Ascending aorta (tissue), 2 donors: ENCODE data around the gene ADAP1. TPM values are rescaled to one million over a fixed set of nuclear protein-coding genes. Genes with fewer than 3 reads are reported as not detected.
A peak's percentile ranks its signal among the peaks of the same experiment; 100 is the strongest.
"Not testable (repeated sequence)": the region's sequence is repeated elsewhere in the genome, so short reads cannot be mapped to it uniquely, and the experiment has no call there.

Source experiments
- DNase-seq, 2 donors: peaks; one replicate each; pipeline ENCODE4 v3.0.0-alpha.2; 2019; ENCODE audit warnings: low spot score in 2 of 2
- H3K27ac ChIP-seq, 2 donors: fragments of 200-600 bp; sonication (generic); one replicate each; pipeline ENCODE4 v1.5.1; 2016 to 2017; ENCODE audit warnings: mild to moderate bottlenecking in 1 of 2
- H3K27me3 ChIP-seq: fragments of 200-600 bp; sonication (generic); one replicate; pipeline ENCODE4 v1.5.1; 2017
- H3K36me3 ChIP-seq, 2 donors: fragments of 200-600 bp; sonication (generic); one replicate each; pipeline ENCODE4 v1.5.1; 2016
- H3K4me1 ChIP-seq, 2 donors: fragments of 200-600 bp; sonication (generic); one replicate each; pipeline ENCODE4 v1.5.1; 2016 to 2017; ENCODE audit warnings: mild to moderate bottlenecking in 1 of 2
- H3K4me3 ChIP-seq, 2 donors: fragments of 200-600 bp; sonication (generic); one replicate each; pipeline ENCODE4 v1.5.1; 2016 to 2017; ENCODE audit warnings: mild to moderate bottlenecking in 1 of 2
- H3K9me3 ChIP-seq, 2 donors: fragments of 200-600 bp; sonication (generic); one replicate each; pipeline ENCODE4 v1.5.1; 2016
- intact Hi-C: fragments of 100-400 bp; cut with DNase I; formaldehyde crosslinking; loops from one replicate; pipeline ENCODE4 v1.15.1; 2023
- total RNA-seq: library from RNA; depleted of rRNA; stranded (reverse); fragments of >200 nt; gene quantifications from one replicate; pipeline ENCODE4 v1.1.0, GENCODE V29; 2016
- TF ChIP-seq, protein P1 (sequence below), 3 experiments: fragments of 200-600 bp in 2 of 3; fragments of 450-650 bp in 1 of 3; sonication (generic) in 2 of 3; IDR thresholded peaks; one replicate each; pipeline ENCODE4 v1.5.1; 2016 to 2019; ENCODE audit warnings: antibody characterized with exemption in 3 of 3, mild to moderate bottlenecking in 1 of 3, moderate library complexity in 1 of 3

The ADAP1 gene
- total RNA-seq, 1 donor from 2014 or later: 44.5 TPM

DNA sequence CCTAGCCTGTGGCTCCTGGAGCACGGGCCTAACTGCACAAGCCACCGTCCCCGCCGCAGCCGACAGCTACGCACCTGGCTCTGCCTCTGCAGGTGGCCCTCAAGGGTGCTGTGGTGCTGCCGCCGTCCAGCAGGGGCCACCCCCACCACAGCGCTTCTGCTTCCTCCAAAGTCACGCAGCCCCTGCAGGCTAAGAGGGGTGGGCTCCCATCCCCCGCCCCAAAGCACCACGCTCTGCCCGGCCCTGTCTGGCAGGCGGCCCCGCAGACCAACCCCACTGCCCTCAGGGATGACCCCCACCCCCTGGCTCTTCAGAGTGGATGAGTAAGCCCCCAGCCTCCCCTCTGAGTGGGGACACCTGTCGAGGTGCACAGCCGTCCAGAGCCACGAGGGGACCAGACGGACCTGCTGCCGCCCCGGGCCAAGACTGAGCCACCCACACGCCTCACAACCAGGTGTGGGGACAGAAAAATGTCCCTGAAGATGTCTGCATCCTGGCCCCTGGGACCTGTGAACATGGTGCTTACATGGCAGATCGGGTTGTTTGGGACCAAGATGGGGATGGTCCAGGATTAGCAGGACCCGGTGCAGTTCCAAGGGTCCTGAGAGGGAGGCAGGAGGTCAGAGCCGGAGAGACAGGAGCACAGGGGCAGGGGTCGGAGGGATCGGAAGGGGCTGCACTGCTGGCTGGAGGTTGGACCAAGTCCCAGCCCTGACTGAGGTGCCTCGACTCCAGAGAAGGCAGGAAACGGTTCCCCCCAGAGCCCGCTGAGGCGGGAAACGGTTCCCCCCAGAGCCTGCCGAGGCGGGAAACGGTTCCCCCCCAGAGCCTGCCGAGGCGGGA, 9.0 kb upstream of the ADAP1 start:
- H3K9me3 ChIP-seq: no peaks in the 10 kb centered on the region
- DNase-seq: peak in 1 of 2 donors; percentile 63
- H3K27me3 ChIP-seq: no peaks in the 10 kb centered on the region
- H3K27ac ChIP-seq: peak overlapping the region; percentile 81 to 87
- H3K4me3 ChIP-seq: no peak overlapping the region
- peaks cover 14 to 16% of the 10 kb centered on the region in 2 donors for H3K36me3 ChIP-seq
- H3K4me1 ChIP-seq: peaks cover 17 to 28% of the 10 kb centered on the region in 2 donors
- TF ChIP-seq, protein P1, sequence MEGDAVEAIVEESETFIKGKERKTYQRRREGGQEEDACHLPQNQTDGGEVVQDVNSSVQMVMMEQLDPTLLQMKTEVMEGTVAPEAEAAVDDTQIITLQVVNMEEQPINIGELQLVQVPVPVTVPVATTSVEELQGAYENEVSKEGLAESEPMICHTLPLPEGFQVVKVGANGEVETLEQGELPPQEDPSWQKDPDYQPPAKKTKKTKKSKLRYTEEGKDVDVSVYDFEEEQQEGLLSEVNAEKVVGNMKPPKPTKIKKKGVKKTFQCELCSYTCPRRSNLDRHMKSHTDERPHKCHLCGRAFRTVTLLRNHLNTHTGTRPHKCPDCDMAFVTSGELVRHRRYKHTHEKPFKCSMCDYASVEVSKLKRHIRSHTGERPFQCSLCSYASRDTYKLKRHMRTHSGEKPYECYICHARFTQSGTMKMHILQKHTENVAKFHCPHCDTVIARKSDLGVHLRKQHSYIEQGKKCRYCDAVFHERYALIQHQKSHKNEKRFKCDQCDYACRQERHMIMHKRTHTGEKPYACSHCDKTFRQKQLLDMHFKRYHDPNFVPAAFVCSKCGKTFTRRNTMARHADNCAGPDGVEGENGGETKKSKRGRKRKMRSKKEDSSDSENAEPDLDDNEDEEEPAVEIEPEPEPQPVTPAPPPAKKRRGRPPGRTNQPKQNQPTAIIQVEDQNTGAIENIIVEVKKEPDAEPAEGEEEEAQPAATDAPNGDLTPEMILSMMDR (IDR thresholded peaks at IDR 0.05): peak in 1 of 3 experiments; percentile 7
- intact Hi-C loops: loop anchor here (10.0 kb wide), 1 partner anchor 169 kb away; no protein-coding TSS in a partner anchor

DNA sequence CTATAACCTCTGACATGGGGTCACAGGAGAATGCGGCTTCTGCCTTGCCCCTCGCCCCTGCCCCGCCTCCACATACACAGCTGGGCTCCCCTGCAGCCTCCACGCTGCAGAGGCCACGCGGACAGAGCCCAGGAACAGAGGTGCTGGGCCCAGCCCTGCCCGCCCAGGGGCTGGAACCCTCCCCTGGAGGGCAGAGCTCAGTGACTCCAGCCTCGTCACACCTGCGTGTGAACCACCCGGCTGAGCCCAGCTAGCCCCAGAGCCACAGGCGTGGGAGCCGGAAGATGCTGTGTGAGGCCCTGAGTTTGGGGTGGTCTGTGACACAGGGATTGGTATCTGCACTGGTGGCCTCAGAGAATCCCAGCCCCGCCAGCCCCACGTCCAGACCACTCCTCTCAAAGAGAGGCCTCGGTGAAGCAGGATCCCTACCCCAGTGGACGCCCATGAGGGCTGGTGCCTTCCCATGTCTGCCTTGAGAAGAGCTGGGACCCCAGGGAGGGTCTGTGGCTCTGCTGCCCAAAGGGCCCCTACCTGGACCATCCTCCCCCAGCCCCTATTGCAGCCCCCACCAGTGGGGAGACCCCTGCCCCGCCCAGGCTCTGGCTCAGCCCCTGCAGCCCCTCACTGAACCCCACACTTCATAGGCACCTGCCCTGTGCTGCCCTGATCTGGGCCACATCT, 8.1 kb upstream of the ADAP1 start:
- peak in 1 of 2 donors; percentile 58 for DNase-seq
- Histone ChIP-seq H3K36me3 (peaks cover 5 to 7% of the 10 kb centered on the region in 2 donors), H3K4me3 (no peak overlapping the region), H3K4me1 (peaks cover 17 to 28% of the 10 kb centered on the region in 2 donors), H3K27ac (no peak overlapping the region), H3K9me3 (no peaks in the 10 kb centered on the region), H3K27me3 (no peaks in the 10 kb centered on the region)
- intact Hi-C loops: loop anchor here (10.0 kb wide), 1 partner anchor 168 kb away; no protein-coding TSS in a partner anchor
- TF ChIP-seq, protein P1 (IDR thresholded peaks at IDR 0.05): no peak

DNA sequence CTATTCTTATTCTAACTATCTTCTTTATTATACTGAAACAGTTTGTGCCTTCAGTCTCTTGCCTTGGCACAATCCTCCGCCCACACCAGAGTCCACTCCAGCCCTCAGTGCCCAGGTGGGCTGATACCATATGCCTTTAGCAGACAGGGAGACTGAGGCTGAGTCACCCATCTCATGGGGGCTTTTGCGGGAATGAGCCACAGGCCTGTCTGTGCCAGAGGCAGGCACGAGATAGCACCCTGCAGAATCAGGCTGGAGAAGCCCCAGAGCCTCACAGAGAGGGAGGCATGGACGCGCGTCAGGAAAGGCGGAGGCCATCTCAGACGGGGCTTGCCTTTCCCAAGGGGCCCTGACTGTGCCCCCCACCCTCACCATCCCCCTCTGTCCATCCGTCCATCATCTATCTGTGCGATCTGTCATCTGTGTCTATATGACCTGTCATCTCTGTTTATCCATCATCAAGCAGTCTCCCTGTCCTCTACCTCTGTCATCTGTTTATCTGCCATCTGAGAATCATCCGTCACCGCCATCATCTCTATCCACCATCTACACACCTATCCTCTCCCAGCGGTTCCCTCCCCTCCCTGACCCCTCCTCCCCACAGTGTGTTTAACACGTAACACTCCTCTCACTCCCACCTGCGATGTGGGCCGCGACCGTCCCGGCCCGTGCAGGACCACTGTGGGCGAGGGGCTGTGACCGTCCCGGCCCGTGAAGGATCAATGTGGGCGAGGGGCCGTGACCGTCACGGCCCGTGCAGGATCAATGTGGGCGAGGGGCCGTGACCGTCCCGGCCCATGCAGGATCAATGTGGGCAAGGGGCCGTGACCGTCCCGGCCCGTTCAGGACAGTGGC, 7.3 kb upstream of the ADAP1 start:
- intact Hi-C loops: loop anchor here (10.0 kb wide), 1 partner anchor 167 kb away; no protein-coding TSS in a partner anchor
- peaks cover 17 to 28% of the 10 kb centered on the region in 2 donors for H3K4me1 ChIP-seq
- TF ChIP-seq, protein P1 (IDR thresholded peaks at IDR 0.05): no peak
- no peak overlapping the region for H3K4me3 ChIP-seq
- H3K9me3 ChIP-seq: no peaks in the 10 kb centered on the region
- DNase-seq: peak in 1 of 2 donors; percentile 42
- no peaks in the 10 kb centered on the region for H3K36me3 ChIP-seq
- no peaks in the 10 kb centered on the region for H3K27me3 ChIP-seq
- H3K27ac ChIP-seq: no peak overlapping the region

DNA sequence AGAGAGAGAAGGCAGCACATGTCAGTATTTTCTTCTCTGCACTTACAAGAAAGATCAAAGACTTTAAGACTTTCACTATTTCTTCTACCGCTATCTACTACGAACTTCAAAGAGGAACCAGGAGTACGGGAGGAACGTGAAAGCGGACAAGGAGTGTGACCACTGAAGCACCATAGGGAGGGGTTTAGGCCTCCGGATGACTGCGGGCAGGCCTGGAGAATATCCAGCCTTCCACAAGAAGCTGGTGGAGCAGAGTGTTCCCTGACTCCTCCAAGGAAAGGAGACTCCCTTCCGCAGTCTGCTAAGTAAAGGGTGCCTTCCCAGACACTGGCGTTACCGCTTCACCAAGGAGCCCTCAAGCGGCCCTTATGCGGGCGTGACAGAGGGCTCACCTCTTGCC, 6.5 kb upstream of the ADAP1 start:
- not testable (repeated sequence) for H3K27ac ChIP-seq, H3K9me3 ChIP-seq, H3K27me3 ChIP-seq, H3K4me3 ChIP-seq, H3K36me3 ChIP-seq
- peak in 1 of 2 donors; percentile 52 for DNase-seq
- H3K4me1 ChIP-seq: peaks cover 17 to 25% of the 10 kb centered on the region in 2 donors
- intact Hi-C loops: loop anchor here (10.0 kb wide), 1 partner anchor 166 kb away; no protein-coding TSS in a partner anchor

DNA sequence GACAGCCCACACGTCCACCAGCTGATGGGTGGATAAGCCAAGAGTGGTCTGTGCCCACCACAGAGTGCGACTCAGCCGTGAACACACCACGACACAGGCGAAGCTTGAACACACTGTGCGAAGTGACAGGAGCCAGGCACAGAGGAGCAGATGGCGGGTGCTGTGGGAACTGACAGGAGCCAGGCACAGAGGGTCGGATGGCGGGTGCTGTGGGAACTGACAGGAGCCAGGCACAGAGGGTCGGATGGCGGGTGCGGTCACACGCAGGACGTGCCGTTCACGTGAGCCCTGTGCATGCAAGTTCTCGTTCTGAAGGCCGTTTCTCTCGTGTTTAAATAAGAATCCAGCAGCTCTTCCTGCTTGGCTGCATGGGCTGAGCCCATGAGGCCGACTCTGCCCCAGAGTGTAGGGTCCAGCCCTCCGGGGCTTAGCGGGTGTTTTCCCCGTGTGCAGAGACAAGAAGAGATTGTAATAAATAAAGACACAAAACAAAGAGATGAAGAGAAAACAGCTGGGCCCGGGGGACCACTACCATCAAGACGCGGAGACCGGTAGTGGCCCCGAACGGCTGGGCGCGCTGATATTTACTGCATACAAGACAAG, 5.9 kb upstream of the ADAP1 start:
- Histone ChIP-seq H3K27me3 (no peaks in the 10 kb centered on the region), H3K4me1 (peaks cover 13 to 19% of the 10 kb centered on the region in 2 donors), H3K36me3 (no peaks in the 10 kb centered on the region), H3K9me3 (no peaks in the 10 kb centered on the region), H3K27ac (no peak overlapping the region), H3K4me3 (no peak overlapping the region)
- TF ChIP-seq, protein P1 (IDR thresholded peaks at IDR 0.05): no peak
- intact Hi-C loops: loop anchor here (10.0 kb wide), 1 partner anchor 166 kb away; no protein-coding TSS in a partner anchor
- peak in 1 of 2 donors; percentile 53 for DNase-seq

DNA sequence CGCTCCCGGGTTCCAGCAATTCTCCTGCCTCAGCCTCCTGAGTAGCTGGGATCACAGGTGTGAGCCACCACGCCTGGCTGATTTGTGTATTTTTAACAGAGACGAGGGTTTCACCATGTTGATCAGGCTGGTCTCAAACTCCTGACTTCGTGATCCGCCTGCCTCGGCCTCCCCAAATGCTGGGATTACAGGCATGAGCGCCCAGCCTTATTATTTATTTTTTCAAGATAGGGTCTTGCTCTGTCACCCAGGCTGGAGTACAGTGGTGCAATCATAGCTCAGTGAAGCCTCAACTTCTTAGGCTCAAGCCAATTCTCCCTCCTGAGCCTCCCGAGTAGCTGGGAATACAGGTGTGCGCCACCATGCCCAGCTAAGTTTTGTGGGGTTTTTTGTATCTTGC, 5.3 kb upstream of the ADAP1 start:
- peak in 1 of 2 donors; percentile 54 for DNase-seq
- not testable (repeated sequence) for H3K27me3 ChIP-seq, H3K27ac ChIP-seq, H3K9me3 ChIP-seq, H3K4me3 ChIP-seq, H3K36me3 ChIP-seq
- peaks cover 11 to 18% of the 10 kb centered on the region in 2 donors for H3K4me1 ChIP-seq
- intact Hi-C loops: loop anchor here (10.0 kb wide), 1 partner anchor 165 kb away; no protein-coding TSS in a partner anchor
